Heart right ventricle (tissue), 16 donors: ENCODE results near the gene FASTKD2. TPM values are rescaled to one million over a fixed set of nuclear protein-coding genes. Genes with fewer than 3 reads are reported as not detected.

Experiments used
- ATAC-seq, 8 donors: fragments of 200-7000 bp; cut with Tn5 transposase; one replicate each; pipeline ENCODE4 v1.9.1; 2020; ENCODE audit warnings: mild to moderate bottlenecking in 8 of 8, moderate library complexity in 8 of 8, moderate number of reproducible peaks in 1 of 8
- DNase-seq, 2 donors: peaks; one replicate each; pipeline ENCODE4 v3.0.0-alpha.2; 2020
- H3K27ac ChIP-seq, 10 donors: fragments of 200-600 bp; sonication (generic) in 2 of 10; one replicate each; pipeline versions ENCODE4 v1.5.0 to v1.8.0; 2020 to 2022; ENCODE audit warnings: mild to moderate bottlenecking in 3 of 10
- H3K27me3 ChIP-seq, 7 donors: fragments of 200-600 bp; one replicate each; pipeline ENCODE4 v1.8.0; 2021 to 2022; ENCODE audit warnings: mild to moderate bottlenecking in 2 of 7
- H3K36me3 ChIP-seq, 9 donors: fragments of 200-600 bp; sonication (generic) in 1 of 9; one replicate each; pipeline versions ENCODE4 v1.5.0 to v1.8.0; 2020 to 2022; ENCODE audit warnings: mild to moderate bottlenecking in 2 of 9
- H3K4me1 ChIP-seq, 9 donors: fragments of 200-600 bp; sonication (generic) in 1 of 9; one replicate each; pipeline versions ENCODE4 v1.5.0 to v1.8.0; 2020 to 2022; ENCODE audit warnings: mild to moderate bottlenecking in 4 of 9
- H3K4me3 ChIP-seq, 10 donors: fragments of 200-600 bp; sonication (generic) in 2 of 10; one replicate each; pipeline versions ENCODE4 v1.5.0 to v1.8.0; 2020 to 2022; ENCODE audit warnings: mild to moderate bottlenecking in 7 of 10, moderate library complexity in 2 of 10
- H3K9me3 ChIP-seq, 11 donors: fragments of 200-600 bp in 10 of 11; sonication (generic) in 2 of 11; one replicate each; pipeline versions ENCODE4 v1.5.0 to v1.8.0; 2013 to 2022; ENCODE audit warnings: mild to moderate bottlenecking in 2 of 11, control low read depth in 1 of 11, moderate library complexity in 1 of 11
- WGBS, 2 donors: extraction: QIAGEN DNeasy Blood & Tissue Kit; methylation state at CpG; one replicate each; pipeline ENCODE4 v1.1.7; 2013; ENCODE audit warnings: inconsistent platforms in 1 of 2; 5-methylcytosine and 5-hydroxymethylcytosine counted together
- intact Hi-C, 10 donors: fragments of 100-400 bp; cut with DNase I; formaldehyde crosslinking; loops; one replicate each; pipeline versions ENCODE4 v1.11.1 to v1.14.2; 2022
- polyA plus RNA-seq, 2 donors: library from polyadenylated mRNA; stranded (reverse); fragments of 200-250 nt; gene quantifications; one replicate each; pipeline ENCODE4 v1.2.3, GENCODE V29; 2013
- total RNA-seq, 10 donors: library from RNA; stranded (reverse); fragmentation: NEBNext Ultra II Directional in 3 of 10; extraction: Animal tissue kit (Norgen Biotek cat#: 25700) in 3 of 10; gene quantifications; one replicate each; pipeline versions ENCODE4 v1.2.1 to v1.2.4, GENCODE V29; 2021 to 2023
- TF ChIP-seq, protein P1 (sequence below), 9 donors: fragments of 200-600 bp; sonication (generic) in 2 of 9; IDR thresholded peaks; one replicate each; pipeline versions ENCODE4 v1.5.0 to v1.8.0; 2021 to 2022; ENCODE audit warnings: antibody characterized with exemption in 9 of 9, mild to moderate bottlenecking in 5 of 9, moderate library complexity in 1 of 9
- donor health status: Arrhythmogenic right ventricular cardiomyopathy.
- donor health status: ischemic (EF 13 %, LVEDD 7.1; RV severe dilation, severe dysfunction).
- donor health status: healthy with polysubstance abuse.
- donor health status: DM: no; HTN: yes; CAD: no.
- donor health status: DM: no; HTN: no; CAD: no.
- donor health status: ischemic (EF 25% LVEDD 6.9; RV normal size, moderate dysfunction).
- donor health status: ischemic (EF 25% LVEDD 5.7; RV mildly dilated, moderate dysfunction).
- donor health status: healthy.
- donor health status: DM: yes; HTN: yes; CAD: no.
- donor health status: Ischemic cardiomyopathy.
- donor health status: ischemic (EF 35%, LVEDD 5.7; RV mildly dilated, moderate dysfunction).
- donor health status: nonischemic (EF 11% LVEDD 7.7; RV severe dilation, severe dysfunction).
- donor health status: DM: yes; HTN: yes; CAD: no.
- donor health status: PGD.
- donor health status: ischemic (EF 29% LVEDD 5.4; RV normal size, mild dysfunction).
- donor health status: nonischemic (EF 23%, LVEDD 6.1; RV moderate dilation, normal function).

Gene FASTKD2
- total and polyA plus RNA-seq, 12 donors = 8.2 to 46.9 (median 42.2) TPM

DNA sequence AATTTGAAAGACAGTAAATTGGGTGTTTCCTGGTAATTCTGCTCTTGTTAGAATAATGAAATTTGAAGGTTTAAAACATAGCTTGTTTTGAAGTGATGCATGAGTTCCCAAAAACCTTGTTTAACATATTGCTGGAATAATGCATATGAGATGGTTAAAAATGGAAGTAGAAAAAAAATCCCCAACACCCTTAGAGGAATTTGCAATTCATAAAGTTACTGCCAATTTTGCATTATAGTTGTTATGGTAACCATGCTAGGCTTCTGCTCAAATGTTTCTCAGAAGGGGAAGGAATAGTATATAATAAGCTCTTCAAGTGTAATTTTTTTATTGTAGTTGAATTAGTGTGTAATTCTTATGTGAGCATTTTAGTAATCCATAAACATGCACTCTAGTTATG is 49.1 kb downstream of the FASTKD2 start:
- Histone ChIP-seq H3K4me1 (no peaks in the 10 kb centered on the region), H3K27ac (no peak overlapping the region), H3K27me3 (no peaks in the 10 kb centered on the region), H3K9me3 (peaks cover 0 to 16% (median 0%) of the 10 kb centered on the region in 11 donors), H3K4me3 (no peak overlapping the region), H3K36me3 (no peaks in the 10 kb centered on the region)
- no peak for ATAC-seq
- intact Hi-C loops = loop anchor here in 1 of 10 donors (10.0 kb wide), 1 partner anchor 150 kb away; no protein-coding TSS in a partner anchor
- TF ChIP-seq, protein P1, sequence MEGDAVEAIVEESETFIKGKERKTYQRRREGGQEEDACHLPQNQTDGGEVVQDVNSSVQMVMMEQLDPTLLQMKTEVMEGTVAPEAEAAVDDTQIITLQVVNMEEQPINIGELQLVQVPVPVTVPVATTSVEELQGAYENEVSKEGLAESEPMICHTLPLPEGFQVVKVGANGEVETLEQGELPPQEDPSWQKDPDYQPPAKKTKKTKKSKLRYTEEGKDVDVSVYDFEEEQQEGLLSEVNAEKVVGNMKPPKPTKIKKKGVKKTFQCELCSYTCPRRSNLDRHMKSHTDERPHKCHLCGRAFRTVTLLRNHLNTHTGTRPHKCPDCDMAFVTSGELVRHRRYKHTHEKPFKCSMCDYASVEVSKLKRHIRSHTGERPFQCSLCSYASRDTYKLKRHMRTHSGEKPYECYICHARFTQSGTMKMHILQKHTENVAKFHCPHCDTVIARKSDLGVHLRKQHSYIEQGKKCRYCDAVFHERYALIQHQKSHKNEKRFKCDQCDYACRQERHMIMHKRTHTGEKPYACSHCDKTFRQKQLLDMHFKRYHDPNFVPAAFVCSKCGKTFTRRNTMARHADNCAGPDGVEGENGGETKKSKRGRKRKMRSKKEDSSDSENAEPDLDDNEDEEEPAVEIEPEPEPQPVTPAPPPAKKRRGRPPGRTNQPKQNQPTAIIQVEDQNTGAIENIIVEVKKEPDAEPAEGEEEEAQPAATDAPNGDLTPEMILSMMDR (IDR thresholded peaks at IDR 0.05) = no peak
- no peak for DNase-seq

DNA sequence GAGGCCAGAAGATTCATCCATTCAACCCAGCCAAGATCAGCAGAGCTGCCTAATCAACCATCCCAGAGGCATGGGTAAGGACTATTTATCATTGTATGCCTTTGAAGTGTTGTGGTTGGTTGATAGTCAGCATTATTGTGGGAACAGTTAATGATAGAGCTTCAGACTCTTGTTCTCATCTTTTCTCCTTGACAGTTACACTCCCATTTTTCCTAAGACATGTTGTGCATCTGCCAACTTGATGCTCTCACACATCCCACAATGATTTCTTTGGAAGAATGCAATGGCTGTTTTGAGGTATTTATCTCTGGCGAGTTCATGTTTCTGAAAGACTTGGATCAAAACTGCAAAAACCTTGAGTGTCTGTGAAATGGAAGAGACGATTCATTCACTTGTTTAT is 55.4 kb downstream of the FASTKD2 start:
- Histone ChIP-seq H3K27me3 (no peaks in the 10 kb centered on the region), H3K4me3 (no peak overlapping the region), H3K27ac (no peak overlapping the region), H3K36me3 (no peaks in the 10 kb centered on the region), H3K4me1 (peaks cover 0 to 20% (median 5%) of the 10 kb centered on the region in 9 donors), H3K9me3 (peaks cover 0 to 8% (median 0%) of the 10 kb centered on the region in 11 donors)
- DNase-seq (no peak), ATAC-seq (no peak)
- intact Hi-C loops = loop anchor here in 1 of 10 donors (5.0 kb wide), 1 partner anchor 516 kb away; no protein-coding TSS in a partner anchor
- TF ChIP-seq, protein P1 (IDR thresholded peaks at IDR 0.05) = no peak
- 49 to 51% methylated on average over 2 of the region's 2 CpGs for WGBS, 2 donors

DNA sequence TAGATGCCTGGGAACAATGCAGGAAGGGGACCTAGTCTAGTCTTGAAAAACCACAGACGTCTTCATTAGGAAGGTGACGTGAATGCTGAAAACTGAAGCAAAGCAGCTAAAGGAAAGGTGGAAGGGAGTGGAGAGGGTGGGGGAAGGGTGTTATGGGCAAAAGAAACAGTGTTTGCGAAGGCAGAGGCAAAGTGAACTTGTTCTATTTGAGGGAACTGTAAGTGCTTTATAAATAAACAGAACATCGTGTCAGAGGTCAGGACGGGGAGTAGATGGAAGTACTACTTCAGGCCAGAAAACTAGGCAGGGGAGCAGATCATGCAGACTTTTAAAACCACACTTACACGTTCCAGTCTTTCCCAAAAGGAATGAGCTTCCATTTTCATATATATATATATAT is 57.8 kb downstream of the FASTKD2 start:
- ATAC-seq (peak; percentile 83 to 99 (median 94)), DNase-seq (peak in 1 of 2 donors; percentile 46)
- Histone ChIP-seq H3K27ac (peak overlapping the region in 8 of 10 donors; percentile 38 to 72 (median 66)), H3K27me3 (no peaks in the 10 kb centered on the region), H3K4me3 (peak overlapping the region in 1 of 10 donors; percentile 14), H3K4me1 (peaks cover 0 to 20% (median 5%) of the 10 kb centered on the region in 9 donors), H3K9me3 (no peaks in the 10 kb centered on the region), H3K36me3 (no peaks in the 10 kb centered on the region)
- WGBS, 2 donors = 17 to 47% methylated on average over 6 of the region's 6 CpGs
- intact Hi-C loops = loop anchor here in 1 of 10 donors (5.0 kb wide), 1 partner anchor 514 kb away; no protein-coding TSS in a partner anchor
- TF ChIP-seq, protein P1 (IDR thresholded peaks at IDR 0.05) = no peak

DNA sequence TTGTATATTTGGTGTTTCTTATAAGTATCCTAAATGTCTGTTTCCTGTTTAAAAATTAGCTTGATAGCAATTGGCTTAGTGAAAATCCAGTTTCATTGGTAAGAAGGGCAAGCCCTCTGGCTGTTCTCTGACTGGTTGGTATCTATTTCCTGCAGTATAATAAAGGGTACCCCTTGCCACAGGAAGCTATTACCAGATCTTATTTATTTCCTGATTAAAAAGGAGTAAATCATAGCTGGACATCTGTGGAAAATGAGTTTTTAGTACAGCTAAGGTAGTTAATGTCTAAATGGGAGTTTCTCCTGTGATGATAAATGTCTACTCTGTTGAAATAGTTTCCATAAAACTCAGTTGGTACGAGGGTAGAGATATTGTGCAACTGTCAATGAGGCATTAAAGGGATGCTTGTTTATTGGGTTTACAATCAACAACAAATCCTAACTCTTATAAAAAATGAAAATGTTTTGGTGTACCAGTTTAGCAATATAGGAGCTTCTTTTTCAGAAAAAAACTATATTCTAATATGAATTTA is 58.7 kb downstream of the FASTKD2 start:
- peaks cover 0 to 20% (median 5%) of the 10 kb centered on the region in 9 donors for H3K4me1 ChIP-seq
- intact Hi-C loops = loop anchor here in 1 of 10 donors (5.0 kb wide), 1 partner anchor 513 kb away; no protein-coding TSS in a partner anchor
- TF ChIP-seq, protein P1 (IDR thresholded peaks at IDR 0.05) = no peak

More for the DNA sequence above, 58.7 kb downstream of the FASTKD2 start:
- DNase-seq = no peak
- Histone ChIP-seq H3K4me3 (no peak overlapping the region), H3K36me3 (no peaks in the 10 kb centered on the region), H3K9me3 (no peaks in the 10 kb centered on the region), H3K27ac (peak overlapping the region in 7 of 10 donors; percentile 20 to 68 (median 36)), H3K27me3 (no peaks in the 10 kb centered on the region)
- 52 to 53% methylated on average over 1 of the region's 1 CpG for WGBS, 2 donors
- ATAC-seq = no peak
